ENCODE measurements around the gene TMEM144. TPM values are rescaled to one million over a fixed set of nuclear protein-coding genes. Genes with fewer than 3 reads are reported as not detected.

The TMEM144 gene
- polyA plus RNA-seq (ENCODE audit: insufficient read length in 3 of 3): 1 to 10 TPM; 4.0 to 5.5 (median 5.0) TPM
- long read RNA-seq, donor 1, partial matches to known transcripts: 0 of 2 reads
- long read RNA-seq, donor 1, other reads (novel, unspliced or antisense): 0 of 2 reads
- long read RNA-seq, donor 2: 0 reads
- long read RNA-seq, donor 3, partial matches to known transcripts: 6 of 6 reads
- long read RNA-seq, donor 3, other reads (novel, unspliced or antisense): 0 of 6 reads
- long read RNA-seq, donor 4: 0 reads
- long read RNA-seq, donor 5: 0 reads
- long read RNA-seq, donor 6: 0 reads
- long read RNA-seq, donor 7, partial matches to known transcripts: 0 of 1 reads
- long read RNA-seq, donor 7, other reads (novel, unspliced or antisense): 0 of 1 reads
- long read RNA-seq, donor 8: 0 reads
- long read RNA-seq, donor 9: 0 reads
- long read RNA-seq, donor 10, partial matches to known transcripts: 0 of 1 reads
- long read RNA-seq, donor 10, other reads (novel, unspliced or antisense): 0 of 1 reads
- long read RNA-seq, donor 11: 0 reads
- long read RNA-seq, donor 12, partial matches to known transcripts: 0 of 1 reads
- long read RNA-seq, donor 12, other reads (novel, unspliced or antisense): 0 of 1 reads
- long read RNA-seq, donor 13: 0 reads
- long read RNA-seq, donor 14, partial matches to known transcripts: 0 of 1 reads
- long read RNA-seq, donor 14, other reads (novel, unspliced or antisense): 0 of 1 reads
- long read RNA-seq, donor 15: 0 reads
- long read RNA-seq, donor 16, partial matches to known transcripts: 0 of 2 reads
- long read RNA-seq, donor 16, other reads (novel, unspliced or antisense): 0 of 2 reads

DNA sequence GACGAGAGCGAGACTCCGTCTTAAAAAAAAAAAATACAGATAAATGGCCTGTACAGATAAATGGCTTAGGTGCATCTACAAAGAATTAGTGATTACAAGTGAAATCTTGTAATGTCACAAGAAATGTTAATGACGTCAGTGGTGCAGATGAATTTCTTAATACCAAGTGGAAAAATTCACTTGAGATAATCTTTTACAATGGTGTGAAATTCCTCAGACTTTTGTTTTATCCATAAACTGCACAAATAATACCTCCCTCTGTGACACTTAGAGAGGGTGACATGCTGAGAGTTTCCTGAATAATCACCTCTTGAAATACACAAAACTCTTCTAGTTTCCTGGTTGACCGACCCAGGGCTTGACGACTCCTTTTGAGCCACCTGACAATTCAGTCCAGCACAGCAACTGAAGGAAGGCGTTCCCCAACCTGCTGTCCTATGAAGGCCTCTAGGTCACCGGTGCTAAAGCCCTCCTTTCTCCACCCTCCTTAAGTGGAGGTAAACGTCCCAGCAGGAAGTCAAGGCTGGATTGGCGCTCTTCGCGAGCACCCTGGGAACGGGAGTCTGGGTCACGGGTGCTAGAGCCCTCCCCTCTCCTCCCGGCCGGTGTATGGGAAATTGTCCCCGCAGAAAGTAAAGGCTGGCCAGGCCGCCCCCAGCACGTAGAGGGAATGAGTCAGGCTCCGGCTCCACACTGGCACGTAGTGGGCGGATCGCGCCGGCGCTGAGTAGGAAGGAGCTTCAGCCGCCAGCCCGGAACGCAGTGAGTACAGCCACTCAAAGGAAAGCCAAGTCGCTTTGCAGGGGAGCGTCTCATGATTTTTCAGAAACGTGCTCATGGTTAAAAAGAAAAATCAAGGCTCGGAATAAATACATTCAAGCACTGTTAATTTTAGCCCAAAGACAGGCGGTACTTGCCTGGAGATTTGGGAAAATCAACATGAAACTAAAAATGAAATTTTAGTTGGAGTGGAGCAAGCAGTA, at the start of gene TMEM144:
TSS of gene TMEM144 (plus strand) at position 662 of the 983 bp plus-strand sequence. CDS start 2,182 bp downstream, outside the sequence.
- peak; percentile 45 to 78 (median 65) for DNase-seq (ENCODE audit: extremely low read depth in 1 of 11, low read depth in 9 of 11, low spot score in 4 of 11)

DNA sequence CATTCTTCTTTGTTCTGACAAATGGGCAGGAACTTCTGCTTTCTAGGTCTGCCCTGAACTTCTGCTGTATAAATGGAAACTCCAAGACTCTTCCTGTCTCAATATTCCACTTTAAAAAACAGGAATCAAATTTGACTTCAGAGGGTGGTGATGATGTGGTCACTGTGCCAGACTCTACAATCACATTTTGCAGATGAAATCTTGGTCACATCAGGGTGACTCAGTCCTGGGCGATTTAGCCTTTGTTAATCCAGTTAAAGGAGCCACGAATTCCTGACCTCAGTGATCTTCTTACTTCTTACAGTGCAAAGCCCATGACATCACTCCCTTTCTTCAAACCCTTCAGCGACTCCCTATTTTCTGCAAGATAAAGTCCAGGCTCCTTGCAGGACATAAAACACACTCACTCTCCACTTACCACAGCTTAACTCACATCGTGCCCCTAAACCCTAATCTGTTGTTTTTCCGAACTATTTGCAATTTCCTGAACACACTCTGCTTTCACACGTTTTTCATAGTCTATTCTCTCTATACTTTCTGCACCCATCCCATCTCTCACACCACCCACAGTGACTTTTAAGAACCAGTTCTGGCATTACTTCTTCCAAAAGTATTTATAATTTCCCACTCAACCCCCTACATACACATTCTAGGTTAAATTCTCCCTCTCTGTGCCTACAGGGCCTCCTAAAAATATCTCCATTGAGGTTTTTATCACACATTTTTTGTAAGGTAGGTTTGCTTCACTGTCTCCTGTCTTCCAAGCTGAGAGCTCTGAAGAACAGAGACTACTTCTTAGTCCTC, 48.5 kb upstream of the TMEM144 start:
- DNase-seq (ENCODE audit: extremely low read depth in 1 of 11, low read depth in 9 of 11, low spot score in 4 of 11): peak in 1 of 11 donors; percentile 21

DNA sequence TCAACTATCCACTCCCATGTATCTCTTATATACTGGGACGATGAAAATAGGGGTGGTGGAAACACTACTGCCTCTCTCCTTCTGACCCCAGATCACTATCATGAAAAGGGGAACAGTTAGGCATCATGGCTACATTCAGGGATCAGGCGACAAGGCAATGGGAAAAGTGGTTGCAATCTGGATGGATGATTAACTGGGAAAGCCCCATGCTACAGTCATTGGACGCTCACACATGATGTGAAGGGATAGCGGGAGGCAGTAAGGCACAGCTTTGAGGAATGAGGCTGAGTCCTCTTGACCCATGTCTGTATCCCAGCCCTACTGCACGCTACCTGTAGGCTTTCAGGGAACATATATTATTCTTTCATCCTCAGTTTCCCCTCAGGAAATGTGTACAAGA, 47.7 kb upstream of the TMEM144 start:
- DNase-seq (ENCODE audit: extremely low read depth in 1 of 11, low read depth in 9 of 11, low spot score in 4 of 11): no peak

DNA sequence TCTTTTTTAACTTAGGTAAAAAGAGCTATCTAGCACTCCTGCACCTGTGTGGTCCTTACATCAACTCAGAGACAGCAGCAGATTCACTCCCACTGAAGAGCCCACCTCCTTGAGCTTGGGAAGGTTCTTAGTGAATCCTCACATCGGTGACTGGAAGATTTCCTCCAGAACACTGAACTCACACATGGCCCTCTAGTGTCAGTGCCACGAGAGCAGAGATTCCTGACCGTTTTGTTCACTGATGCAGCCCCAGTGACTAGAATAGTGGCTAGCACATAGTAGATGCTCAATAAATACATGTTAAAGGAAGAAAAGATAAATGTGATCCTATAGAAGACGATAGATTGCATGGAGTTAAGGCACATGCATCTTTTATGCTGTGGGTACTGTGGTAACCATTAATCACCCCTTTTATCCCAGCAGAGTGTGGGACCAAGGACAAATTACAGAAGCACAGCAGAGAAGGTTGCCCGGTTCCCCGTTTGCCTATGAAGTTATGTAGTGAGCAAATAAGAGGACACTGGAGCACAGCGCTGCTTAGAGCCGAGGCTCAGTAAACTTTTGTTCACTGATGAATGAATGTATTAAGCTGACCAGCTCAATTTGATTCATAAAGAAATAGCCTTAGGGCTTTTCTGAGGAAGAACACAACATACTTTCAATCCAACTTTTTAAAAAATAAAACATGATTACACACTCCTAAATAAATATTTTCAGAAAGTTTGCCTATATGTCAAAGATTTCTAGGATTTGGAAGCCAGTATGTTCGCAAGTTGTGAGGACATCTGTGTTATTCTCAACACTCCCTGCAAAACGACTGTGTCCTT, 46.1 kb upstream of the TMEM144 start:
- DNase-seq (ENCODE audit: extremely low read depth in 1 of 11, low read depth in 9 of 11, low spot score in 4 of 11): no peak

GRCh38 chr4:158164768-158165213, 45.5 kb upstream of the TMEM144 start:
- DNase-seq (ENCODE audit: extremely low read depth in 1 of 11, low read depth in 9 of 11, low spot score in 4 of 11): no peak

- DNase-seq (ENCODE audit: extremely low read depth in 1 of 11, low read depth in 9 of 11, low spot score in 4 of 11): no peak
Measured at GRCh38 chr4:158166701-158167100, 43.6 kb upstream of the TMEM144 start.

GRCh38 chr4:158168606-158169005, 41.7 kb upstream of the TMEM144 start:
- no peak for DNase-seq (ENCODE audit: extremely low read depth in 1 of 11, low read depth in 9 of 11, low spot score in 4 of 11)

GRCh38 chr4:158169506-158169905, 40.8 kb upstream of the TMEM144 start:
- DNase-seq (ENCODE audit: extremely low read depth in 1 of 11, low read depth in 9 of 11, low spot score in 4 of 11): no peak

GRCh38 chr4:158169931-158170690, 40.2 kb upstream of the TMEM144 start:
- DNase-seq (ENCODE audit: extremely low read depth in 1 of 11, low read depth in 9 of 11, low spot score in 4 of 11): peak in 1 of 11 donors; percentile 29

GRCh38 chr4:158170691-158171561, 39.4 kb upstream of the TMEM144 start:
- no peak for DNase-seq (ENCODE audit: extremely low read depth in 1 of 11, low read depth in 9 of 11, low spot score in 4 of 11)

DNA sequence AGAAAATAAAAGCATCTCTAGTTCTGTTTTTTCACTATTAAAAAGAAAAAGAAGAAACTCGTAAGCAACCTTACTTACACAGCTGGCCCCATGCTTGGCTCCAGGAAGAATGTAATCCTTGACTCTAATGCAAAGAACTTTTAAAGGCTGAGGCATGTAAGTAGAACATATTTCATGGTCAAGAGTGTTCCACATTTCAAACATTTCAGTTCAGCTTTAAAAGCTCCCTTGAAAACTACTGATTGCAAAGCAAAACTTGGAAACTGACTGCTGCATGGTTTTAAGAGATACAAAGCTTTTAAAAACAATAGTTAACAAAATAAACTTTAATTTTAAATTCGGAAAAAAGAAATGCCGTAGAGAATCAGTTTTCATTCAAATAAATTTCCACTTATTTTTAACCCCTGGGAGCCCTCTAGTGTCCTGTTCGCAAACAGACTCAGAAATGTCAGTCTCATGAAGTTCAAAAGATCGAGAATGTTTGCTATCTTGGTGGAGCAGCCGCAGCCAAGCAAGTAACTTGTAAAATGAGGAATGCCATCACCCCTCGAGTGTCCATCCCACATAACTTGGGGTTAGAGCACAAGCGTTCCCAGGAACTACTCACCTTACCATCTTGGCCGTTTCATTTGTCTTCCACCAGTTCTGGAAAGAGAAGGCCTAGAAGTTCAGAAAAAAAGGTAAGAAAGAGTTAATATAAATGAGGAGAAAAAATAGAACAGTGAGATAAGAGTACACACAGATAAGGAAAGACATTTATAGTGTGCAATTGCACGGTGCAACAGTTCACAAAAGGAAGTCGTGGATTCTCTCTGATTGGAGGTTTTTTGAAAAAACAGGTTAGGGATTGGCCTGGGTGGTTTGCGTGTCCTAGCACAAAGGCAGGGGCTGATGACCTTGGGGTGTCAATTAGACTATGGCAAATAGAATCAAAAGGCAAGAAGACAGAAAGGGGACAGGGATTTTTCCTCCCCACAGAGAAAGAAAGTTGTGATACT, 37.7 kb upstream of the TMEM144 start, which contains the start of gene GASK1B:
TSS of gene GASK1B (minus strand) at position 765 of the 998 bp plus-strand sequence. CDS start 1,650 bp downstream, outside the sequence.
- peak in 2 of 11 donors; percentile 31 to 32 for DNase-seq (ENCODE audit: extremely low read depth in 1 of 11, low read depth in 9 of 11, low spot score in 4 of 11)

- DNase-seq (ENCODE audit: extremely low read depth in 1 of 11, low read depth in 9 of 11, low spot score in 4 of 11): no peak
Measured at GRCh38 chr4:158176108-158176507, 34.2 kb upstream of the TMEM144 start.

DNA sequence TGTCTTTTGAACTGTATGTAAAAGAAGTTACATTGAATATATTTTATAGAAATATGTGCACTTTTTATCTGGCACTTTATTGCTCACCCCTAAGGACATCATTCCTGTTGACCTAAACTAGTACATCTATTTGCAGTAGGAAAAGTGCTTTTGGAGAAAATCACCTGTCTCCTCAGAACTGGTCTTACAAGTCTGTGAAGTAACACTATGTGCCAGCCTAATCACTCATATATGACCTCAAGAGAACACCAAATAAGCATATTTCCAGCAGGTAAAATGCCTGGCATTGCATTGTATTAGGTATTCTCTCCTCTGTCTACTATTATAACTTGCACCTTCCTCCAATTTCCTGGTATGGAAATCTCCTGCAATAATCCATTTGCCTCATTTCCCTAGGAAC, 33.5 kb upstream of the TMEM144 start:
- no peak for DNase-seq (ENCODE audit: extremely low read depth in 1 of 11, low read depth in 9 of 11, low spot score in 4 of 11)

GRCh38 chr4:158179465-158179864, 30.8 kb upstream of the TMEM144 start:
- DNase-seq (ENCODE audit: extremely low read depth in 1 of 11, low read depth in 9 of 11, low spot score in 4 of 11): no peak
